Measurements from ENCODE around the gene SPOCK3. TPM values are rescaled to one million over a fixed set of nuclear protein-coding genes. Genes with fewer than 3 reads are reported as not detected.

The SPOCK3 gene
- total and polyA plus RNA-seq, 10 of the 15 experiments (the other 5 are each of a cell fraction or from before 2014, with no cell fraction given), result 0.06 to 0.39 (median 0.09) TPM; not detected in 5

DNA sequence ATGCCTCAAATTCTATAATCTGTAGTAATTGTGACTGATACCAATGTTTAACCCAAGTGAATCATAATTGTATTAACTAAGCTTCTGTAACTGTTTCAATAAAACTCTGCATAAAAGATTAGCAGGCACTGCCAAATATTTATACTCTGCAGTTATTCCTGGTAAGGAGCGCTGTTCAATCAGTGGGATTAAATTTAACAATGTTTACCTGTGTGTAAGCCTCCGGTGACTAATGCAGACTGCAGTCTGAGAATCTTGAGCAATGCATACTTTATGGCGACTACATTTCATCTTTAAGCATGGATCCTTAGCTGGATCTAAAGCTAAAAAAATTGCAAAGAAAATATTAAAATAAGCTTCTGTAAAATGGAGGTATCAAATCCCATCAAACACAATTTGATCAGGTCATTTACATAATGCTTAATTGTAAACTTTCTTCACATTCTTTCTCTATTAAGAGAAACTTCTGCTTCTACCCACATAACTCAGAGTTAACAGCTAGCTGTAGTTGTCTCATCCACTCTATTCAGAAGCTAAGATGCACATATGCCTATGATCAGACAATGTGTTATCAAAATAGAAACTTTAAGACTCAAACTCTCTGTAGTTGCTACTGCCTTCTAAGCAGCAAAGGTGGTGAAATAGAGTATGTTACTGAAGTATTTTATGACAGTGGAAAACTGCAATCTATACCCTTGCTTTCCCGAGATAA is 234.0 kb downstream of the SPOCK3 start:
- ChIA-PET SMC1A (ENCODE audit: uncharacterized antibody, unreplicated experiment) (interaction anchor here (0.8 to 1.7 kb wide), 4 partner anchors 11 to 340 kb away, joined by 3 to 6 read pairs (median 3); no protein-coding TSS in a partner anchor), CTCF (no interaction called here), RAD21 (ENCODE audit: unreplicated experiment) (no interaction called here), POLR2A (no interaction called here)
- H3K9ac ChIP-seq (ENCODE audit: control insufficient read depth, insufficient read depth, low read length), result no peak overlapping the region
- 53% methylated on average over 4 of the region's 4 CpGs for WGBS (ENCODE audit: insufficient coverage, insufficient replicate concordance, low lambda C conversion rate, missing lambda C conversion rate)
- H2AFZ ChIP-seq (ENCODE audit: control insufficient read depth, low read depth, low read length), result no peak overlapping the region
- no peaks in the 10 kb centered on the region for H3K27me3 ChIP-seq (replicated peaks in 1 of 2; ENCODE audit: control insufficient read depth in 2 of 2, insufficient read depth in 2 of 2, low read length in 1 of 2)
- intact Hi-C loops (cut with micrococcal nuclease; ENCODE audit: unreplicated experiment) (no loop called here), in situ Hi-C loops (cut with MboI) (loop anchor here (25.0 kb wide), 1 partner anchor 838 kb away; no protein-coding TSS in a partner anchor)
- DNase-seq (ENCODE audit: low read depth, low spot score) (no peak), ATAC-seq (no peak), FAIRE-seq (no peak)
- no peaks in the 10 kb centered on the region for H3K79me2 ChIP-seq (ENCODE audit: control insufficient read depth, insufficient read depth, low read length)
- H3K4me2 ChIP-seq (ENCODE audit: control insufficient read depth, insufficient read depth), result no peak overlapping the region
- no peak overlapping the region for H3K27ac ChIP-seq (ENCODE audit: control insufficient read depth, insufficient read depth)
- no TSS peak for BruUV-seq (replicated peaks)
- H3K36me3 ChIP-seq (ENCODE audit: control insufficient read depth in 2 of 2, insufficient read depth in 2 of 2, low read length in 1 of 2), result no peaks in the 10 kb centered on the region
- no peaks in the 10 kb centered on the region for H3K9me3 ChIP-seq (replicated peaks; ENCODE audit: control insufficient read depth, insufficient read depth, low read length)
- no peaks in the 10 kb centered on the region for H4K20me1 ChIP-seq (ENCODE audit: control insufficient read depth, insufficient read depth)
- no peaks in the 10 kb centered on the region for H3K4me1 ChIP-seq (ENCODE audit: control insufficient read depth, insufficient read depth, low read length)
- H3K4me3 ChIP-seq, result no peak overlapping the region
- TF ChIP-seq KAT2A (conservative IDR thresholded peaks at IDR 0.05; ENCODE audit: control insufficient read depth, low read depth, low read length), result no peak
- no peak for TF ChIP-seq BCL3 (IDR thresholded peaks at IDR 0.05; ENCODE audit: borderline replicate concordance, insufficient read depth, low read depth, low read length, poor library complexity, severe bottlenecking)
- TF ChIP-seq STAT3 (IDR thresholded peaks at IDR 0.05; ENCODE audit: low read depth, low read length), result no peak
- TF ChIP-seq, protein P1, sequence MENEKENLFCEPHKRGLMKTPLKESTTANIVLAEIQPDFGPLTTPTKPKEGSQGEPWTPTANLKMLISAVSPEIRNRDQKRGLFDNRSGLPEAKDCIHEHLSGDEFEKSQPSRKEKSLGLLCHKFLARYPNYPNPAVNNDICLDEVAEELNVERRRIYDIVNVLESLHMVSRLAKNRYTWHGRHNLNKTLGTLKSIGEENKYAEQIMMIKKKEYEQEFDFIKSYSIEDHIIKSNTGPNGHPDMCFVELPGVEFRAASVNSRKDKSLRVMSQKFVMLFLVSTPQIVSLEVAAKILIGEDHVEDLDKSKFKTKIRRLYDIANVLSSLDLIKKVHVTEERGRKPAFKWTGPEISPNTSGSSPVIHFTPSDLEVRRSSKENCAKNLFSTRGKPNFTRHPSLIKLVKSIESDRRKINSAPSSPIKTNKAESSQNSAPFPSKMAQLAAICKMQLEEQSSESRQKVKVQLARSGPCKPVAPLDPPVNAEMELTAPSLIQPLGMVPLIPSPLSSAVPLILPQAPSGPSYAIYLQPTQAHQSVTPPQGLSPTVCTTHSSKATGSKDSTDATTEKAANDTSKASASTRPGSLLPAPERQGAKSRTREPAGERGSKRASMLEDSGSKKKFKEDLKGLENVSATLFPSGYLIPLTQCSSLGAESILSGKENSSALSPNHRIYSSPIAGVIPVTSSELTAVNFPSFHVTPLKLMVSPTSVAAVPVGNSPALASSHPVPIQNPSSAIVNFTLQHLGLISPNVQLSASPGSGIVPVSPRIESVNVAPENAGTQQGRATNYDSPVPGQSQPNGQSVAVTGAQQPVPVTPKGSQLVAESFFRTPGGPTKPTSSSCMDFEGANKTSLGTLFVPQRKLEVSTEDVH (IDR thresholded peaks at IDR 0.05; ENCODE audit: low read depth, partially characterized antibody), result no peak
- no peak for TF ChIP-seq BHLHE40 (IDR thresholded peaks at IDR 0.05; ENCODE audit: borderline replicate concordance in 1 of 2, low read depth in 2 of 2, low read length in 1 of 2)
- TF ChIP-seq, protein P2, sequence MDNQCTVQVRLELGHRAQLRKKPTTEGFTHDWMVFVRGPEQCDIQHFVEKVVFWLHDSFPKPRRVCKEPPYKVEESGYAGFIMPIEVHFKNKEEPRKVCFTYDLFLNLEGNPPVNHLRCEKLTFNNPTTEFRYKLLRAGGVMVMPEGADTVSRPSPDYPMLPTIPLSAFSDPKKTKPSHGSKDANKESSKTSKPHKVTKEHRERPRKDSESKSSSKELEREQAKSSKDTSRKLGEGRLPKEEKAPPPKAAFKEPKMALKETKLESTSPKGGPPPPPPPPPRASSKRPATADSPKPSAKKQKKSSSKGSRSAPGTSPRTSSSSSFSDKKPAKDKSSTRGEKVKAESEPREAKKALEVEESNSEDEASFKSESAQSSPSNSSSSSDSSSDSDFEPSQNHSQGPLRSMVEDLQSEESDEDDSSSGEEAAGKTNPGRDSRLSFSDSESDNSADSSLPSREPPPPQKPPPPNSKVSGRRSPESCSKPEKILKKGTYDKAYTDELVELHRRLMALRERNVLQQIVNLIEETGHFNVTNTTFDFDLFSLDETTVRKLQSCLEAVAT (IDR thresholded peaks at IDR 0.05), result no peak
- no peak for TF ChIP-seq CREM (IDR thresholded peaks at IDR 0.05; ENCODE audit: low read depth)
- no peak for TF ChIP-seq BMI1 (IDR thresholded peaks at IDR 0.05; ENCODE audit: borderline replicate concordance)
- TF ChIP-seq HDAC2 (IDR thresholded peaks at IDR 0.05), result no peak
- TF ChIP-seq RUNX3 (IDR thresholded peaks at IDR 0.05; ENCODE audit: low read length), result no peak
- TF ChIP-seq IKZF2 (IDR thresholded peaks at IDR 0.05), result no peak
- TF ChIP-seq MEF2B (IDR thresholded peaks at IDR 0.05; ENCODE audit: partially characterized antibody, poor library complexity, severe bottlenecking), result no peak
- TF ChIP-seq ZBTB33 (IDR thresholded peaks at IDR 0.05), result no peak
- TF ChIP-seq TBL1XR1 (IDR thresholded peaks at IDR 0.05; ENCODE audit: low read depth, low read length), result no peak
- TF ChIP-seq SMAD1 (IDR thresholded peaks at IDR 0.05; ENCODE audit: low read depth, partially characterized antibody), result no peak
- no peak for TF ChIP-seq EGR1 (IDR thresholded peaks at IDR 0.05; ENCODE audit: borderline replicate concordance in 1 of 2, low read depth in 2 of 2, low read length in 2 of 2)

Data from GM12878 (cell line).